Stimulated activated CD4-positive, alpha-beta T cell treated with anti-CD3 and anti-CD28 coated beads, Interleukin-1b, Interleukin-23, amount 100 ng/mL, for 24 hours (primary cell): ENCODE results near the gene OTOF.

Source experiments
- DNase-seq, 4 experiments: peaks; one replicate each; pipeline ENCODE4 v3.0.0-alpha.2; 2020; ENCODE audit warnings: low read depth in 4 of 4, low spot score in 1 of 4

OTOF gene

DNA sequence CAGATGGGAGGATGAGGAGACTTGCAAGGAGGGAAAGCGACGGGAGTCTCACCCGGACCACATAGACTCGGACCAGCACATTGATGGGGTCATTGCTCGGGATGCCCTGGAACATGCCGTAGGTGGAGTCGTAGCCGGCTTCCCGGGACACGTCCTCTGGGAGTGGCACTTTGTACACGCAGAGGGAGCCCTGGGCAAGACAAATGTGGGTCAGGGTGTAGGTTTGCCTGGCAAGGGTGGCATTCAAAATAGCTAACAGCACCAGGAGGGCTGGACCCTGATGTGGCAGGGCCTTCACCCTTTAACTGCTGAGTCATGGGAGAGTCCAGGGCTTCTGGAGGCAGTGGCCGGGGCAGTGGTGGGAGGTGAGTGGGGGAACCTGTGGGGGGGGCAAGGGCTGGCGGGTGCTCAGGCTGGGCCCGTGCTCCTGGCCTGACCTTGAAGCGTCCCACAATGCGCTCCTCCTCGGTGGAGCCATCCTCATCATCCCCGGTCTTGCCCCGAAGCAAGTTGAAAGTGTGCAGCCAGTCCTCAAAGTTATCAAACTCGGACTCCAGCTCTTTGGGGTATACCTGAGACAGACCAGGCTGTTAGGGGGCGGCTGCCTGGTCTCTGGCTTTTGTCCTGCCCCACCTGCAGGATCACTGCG, 11.1 kb downstream of the OTOF start:
- no peak for DNase-seq

DNA sequence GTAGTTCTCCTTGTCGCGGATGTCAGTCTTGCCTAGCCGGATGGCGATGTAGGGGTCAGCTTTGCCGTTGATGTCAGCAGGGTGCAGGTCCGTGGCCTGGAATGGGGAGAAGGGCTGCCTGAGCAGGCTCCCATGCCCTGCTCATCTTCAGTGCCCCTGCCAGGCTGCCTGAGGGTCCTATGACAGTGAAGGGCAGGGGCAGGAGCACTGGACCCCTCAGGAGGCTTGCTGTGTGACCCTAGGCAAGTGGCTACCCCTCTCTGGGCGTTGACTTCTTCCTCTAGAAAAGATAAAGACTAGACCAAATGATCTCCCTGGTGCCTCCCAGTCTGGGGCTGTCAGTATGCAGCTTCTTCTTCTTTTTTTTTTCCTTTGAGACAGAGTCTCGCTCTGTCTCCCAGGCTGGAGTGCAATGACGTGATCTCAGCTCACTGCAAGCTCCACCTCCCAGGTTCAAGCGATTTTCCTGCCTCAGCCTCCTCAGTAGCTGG, 11.9 kb downstream of the OTOF start:
- no peak for DNase-seq

DNA sequence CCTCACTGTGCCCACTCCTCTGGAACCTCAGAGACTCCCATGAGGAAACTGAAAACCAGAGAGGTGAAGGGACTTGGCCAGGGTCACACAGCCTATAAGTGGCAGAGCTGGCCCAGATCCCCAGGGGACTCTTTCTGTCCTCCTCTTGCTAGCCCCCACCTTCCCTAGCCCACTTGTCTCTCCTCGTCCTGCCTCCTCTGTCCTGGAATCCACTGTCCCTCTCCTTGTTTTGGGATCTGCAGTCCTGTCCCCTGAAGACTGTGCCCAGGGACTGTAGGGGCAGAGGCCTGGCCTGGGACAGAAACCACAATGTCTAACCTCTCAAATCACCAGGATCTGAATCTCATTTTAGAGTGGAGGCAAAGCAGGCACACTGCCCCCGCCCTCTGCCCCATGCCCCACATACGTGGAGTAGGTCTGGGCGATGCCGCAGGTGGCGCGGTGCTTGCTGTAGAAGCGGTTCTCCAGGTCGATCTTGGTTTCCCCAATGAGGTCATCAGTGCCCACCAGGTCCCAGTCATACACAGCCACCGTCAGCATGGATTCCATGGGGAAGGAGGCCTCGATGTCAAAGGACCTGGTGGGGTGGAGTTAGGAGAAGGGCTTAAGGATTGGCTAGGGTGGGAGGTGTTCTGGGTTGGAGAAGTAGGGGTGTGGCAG, 12.5 kb downstream of the OTOF start:
- DNase-seq, result no peak

DNA sequence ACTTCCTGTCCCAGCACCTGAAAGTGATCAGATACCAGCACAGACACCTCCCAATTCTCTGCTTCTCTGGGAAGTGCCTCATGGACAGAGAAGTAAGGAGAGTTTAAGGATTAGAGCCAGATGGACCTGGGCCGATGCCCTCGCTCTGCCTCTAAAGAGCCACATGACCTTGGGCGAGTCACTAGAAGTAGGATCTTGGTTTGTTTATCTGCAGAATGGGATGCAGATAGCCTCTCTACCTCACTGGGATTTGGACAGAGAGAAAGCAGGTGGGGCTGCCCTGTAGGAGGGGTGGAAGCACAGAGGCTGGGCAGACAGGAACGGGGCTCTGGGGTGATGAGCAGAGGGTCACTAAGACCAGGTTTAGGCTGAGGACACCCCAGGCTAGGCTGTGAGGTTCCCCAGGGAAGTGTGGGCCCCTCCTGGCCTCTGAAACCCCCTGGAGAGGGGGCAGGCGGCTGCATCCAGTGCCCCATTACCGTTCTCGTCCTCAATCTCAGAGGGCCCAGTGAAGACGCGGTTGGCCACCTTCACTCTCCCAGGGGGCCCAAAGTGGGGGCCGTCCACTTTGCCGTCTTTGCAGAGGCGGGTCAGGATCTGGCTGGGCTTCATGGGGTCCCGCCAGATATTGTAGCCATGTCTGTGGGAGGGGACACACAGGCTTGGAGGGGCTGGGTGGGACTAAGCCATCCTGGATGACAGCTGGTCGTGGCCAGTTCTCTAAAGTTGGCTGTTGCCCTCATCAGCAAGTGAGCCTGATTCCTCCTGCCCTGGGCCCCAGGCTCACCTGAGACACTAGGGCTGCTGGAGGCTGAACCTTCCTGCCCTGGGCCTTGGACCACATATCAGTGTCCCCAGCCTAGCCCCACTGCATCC, 13.3 kb downstream of the OTOF start:
- no peak for DNase-seq

DNA sequence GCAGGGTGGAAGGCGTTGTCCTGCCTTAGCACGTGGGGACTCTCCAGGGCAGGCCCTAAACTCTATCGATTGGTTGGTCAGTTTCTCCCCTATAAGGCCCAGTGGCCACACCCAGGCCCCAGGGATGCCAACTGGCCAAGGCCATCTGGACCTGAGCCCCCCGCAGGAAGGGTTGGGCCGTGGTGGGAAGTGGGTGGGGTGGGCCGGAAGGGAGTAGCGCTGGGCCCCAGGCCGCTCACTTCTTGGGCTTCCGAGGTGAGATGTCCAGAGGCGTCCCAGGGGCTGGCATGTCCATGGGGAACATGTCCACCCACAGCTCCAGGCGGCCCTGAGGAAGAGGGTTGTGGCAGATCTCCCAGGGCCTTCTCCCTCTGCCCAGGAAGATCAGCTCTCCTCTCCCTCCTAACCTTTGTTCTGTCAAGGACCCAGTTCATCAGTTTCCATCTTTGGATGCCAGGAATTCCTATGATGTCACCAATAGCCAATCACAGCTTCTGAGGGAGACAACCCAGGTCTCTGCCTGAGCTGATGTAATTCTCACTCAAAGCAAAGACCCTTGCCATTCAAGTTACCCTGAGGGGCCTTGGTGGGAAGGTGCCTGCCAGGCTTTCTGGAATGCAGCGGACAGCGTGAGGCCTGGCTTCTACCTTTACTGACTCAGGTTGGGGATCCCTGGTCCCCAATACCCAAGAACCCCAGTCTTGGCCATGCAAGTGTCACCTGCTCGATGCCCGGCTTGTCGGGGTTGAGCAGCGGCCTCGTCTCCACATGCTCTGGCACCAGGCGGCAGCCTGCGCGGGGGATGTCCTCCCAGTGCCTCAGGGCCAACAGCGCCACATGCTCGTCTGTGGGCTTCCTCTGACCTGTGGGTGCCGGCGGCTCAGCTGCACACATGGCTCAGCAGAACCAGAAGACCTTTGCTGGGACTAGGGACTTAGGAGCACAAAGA, 14.4 kb downstream of the OTOF start:
- DNase-seq, result no peak

DNA sequence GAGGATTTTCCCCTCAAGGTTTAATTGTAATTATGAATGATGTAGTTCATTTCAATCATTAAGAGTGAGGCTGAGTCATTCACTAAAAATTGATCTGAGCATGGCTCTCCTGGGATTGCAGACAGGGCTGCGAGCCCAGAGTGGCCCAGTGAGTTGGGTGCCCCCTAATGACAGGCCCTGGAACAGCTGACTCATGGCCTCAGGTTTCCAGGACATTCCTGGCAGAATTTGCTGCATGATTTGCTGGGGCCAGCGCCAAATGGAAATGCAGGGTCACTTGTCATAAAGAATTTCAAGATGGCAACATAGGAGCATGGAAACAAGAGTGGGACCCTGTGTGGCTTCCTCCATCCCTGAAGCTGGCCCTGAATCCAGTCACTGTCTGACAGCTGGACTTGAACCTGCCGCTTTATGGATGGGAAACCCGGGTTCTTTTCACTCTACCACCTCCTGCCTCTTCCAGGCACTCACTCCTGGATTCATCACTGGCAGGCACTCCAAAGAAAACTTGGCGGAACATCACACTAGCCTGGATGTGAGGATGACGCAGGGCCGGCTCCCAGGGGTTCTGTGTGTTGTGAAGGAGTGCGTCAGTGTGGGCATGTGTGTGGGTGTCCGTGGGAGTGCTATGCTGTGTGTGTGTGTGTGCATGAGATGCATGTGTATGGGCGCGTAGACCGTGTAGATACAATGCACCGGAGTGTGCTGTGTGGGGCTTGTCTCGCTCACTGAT, 15.2 kb downstream of the OTOF start:
- DNase-seq, result no peak

DNA sequence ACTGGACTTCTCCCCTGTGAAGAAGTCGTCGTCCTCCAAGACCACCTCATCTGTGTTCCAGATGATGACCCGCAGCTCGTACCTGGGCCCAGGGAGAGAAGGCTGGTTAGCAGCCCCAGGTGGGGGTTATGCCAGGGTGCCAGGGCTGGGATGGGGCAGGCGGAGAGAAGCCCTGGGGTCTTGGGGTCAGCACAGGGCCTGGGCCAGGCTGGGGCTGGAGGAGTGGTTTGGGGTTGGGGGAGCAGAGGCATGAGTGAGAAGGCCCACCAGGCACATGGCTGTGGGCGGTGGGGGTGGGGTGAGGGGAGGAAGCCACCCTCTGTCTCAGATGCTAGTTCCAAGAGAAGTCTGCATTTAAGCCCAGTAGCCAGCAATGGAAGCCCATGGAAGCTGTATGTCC, 15.8 kb downstream of the OTOF start:
- no peak for DNase-seq

DNA sequence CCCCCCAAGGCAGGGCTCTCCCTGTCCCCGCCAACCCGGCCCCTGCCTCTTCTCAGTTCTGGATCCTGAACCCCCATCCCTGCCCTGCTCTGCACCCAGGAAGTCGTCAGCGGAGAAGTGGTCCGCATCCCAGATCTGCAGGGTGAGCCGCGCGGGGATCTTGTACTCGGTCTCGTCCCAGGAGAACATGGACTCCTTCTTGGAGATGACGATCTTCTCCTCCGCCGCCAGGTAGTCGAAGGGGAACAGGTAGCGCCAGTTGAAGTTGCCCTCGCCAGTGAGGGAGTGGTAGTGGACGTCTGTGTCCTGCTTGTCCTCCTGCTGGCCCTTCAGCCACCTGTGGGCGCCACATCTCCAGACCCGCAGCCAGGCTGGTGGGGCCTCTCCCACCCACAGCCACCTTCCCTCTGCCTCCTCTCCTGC, 16.3 kb downstream of the OTOF start:
- DNase-seq, result no peak

DNA sequence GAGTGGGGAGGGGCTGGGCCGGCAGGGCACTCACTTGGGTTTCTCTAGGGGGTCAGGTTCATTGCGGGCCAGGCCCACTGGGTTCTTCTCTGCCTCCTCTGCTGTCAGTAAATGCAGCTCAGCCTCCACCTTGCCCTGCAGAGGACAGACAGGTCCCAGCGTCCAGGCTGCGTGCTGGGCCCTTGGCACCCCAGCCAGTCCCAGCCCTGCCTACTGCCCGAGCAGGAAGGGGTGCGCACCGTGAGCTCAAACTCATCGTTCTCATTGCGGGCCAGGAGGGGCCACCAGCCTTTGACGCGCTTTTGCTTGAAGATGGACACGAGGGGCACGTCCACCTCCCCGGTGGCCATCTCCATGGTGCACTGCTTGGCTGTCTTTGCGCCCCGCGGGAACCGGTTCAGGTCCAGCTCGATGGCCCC, 17.3 kb downstream of the OTOF start:
- no peak for DNase-seq

DNA sequence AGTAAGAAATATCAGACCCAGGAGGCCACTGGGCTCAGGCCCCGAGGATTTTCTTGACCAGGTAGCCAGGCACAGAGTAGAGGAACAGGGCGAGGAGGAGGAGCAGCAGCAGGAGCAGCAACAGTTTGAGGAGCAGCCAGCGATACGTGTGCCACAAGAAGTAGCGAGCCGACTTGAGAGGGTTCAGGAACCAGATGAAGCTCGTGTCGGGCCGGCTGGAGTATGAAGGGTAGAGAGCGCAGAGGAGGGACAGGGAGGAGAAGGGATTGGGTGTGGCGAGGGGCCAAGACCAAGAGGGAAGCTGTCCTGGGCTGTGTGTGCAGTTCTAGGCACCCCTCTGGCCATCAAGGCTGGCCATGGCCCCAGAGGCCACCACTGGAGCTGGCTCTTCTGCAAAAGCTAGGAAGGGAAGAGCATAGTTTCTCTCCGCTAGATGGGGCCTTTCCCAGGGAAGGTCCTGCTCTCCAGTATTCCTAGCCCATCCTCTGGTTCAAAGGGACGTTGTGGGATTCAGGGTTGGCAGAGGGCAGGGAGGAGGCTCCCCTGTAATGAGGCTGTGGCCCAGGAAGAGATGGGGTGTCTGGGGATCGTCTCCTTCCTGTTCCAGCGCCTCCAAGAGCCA, 17.8 kb downstream of the OTOF start:
- DNase-seq, result no peak

DNA sequence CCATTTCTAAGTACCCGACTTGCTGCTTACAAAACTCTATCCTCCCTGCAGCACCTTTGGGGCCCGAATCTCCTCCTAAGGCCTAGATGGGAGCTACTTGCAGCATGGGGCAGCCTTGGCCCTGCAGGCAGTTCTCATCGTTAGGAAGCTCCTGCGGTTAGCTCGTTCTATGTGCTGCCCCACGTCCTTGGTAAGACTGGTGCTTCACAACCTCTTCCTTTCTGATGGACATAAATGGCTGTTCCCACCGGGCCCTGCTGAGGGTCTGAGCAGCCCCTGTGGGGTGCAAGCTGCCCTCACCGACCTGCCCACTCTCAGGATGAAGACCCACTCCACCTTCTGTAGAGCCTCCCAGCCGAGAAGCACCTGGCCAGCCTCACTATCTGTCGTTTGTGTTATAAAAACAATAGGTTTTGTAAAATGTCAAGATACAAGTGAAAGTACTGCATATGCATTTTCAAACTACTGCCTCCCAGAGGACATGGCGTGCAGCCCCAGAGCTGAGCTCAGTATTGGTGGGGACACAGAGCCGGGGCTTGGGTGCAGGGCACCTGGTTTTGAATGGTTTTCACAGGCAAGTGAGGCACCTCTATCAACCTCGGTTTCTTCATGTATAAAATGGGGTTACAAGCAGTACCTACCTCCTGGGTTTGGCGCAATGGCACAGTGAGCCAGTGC, 19.4 kb downstream of the OTOF start:
- DNase-seq, result no peak

DNA sequence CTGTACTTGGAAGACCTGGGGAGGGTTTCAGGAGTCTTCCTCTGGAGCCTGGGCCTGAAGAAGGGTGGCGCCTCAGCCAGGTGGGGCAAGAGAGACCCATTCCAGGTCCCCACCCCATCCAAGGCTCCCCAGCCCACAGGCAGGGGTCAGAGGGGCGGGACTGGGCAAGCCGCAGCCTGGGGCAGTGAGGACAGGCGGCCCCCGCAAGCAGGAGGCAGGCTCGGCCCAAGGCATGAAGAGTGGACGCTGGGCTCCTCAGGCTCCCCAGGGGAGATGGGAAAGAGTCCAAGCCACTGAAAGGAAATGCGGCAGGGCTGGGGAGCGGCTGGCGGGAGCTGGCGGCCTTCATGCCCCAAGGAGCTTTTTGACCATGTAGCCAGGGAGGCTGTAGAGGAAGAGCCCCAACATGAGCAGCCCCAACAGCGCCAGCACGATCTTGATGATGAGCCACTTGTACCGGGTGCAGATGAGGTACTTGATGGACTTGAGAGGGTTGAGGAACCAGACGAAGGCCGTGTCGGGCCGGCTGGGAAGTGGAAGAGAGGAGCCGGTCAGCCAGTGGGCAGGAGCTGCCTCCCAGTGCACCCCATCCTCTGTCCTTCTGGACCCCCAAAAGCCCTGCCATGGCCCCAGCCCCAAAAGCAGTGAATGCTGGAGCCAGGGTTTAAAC, 20.1 kb downstream of the OTOF start:
- no peak for DNase-seq

DNA sequence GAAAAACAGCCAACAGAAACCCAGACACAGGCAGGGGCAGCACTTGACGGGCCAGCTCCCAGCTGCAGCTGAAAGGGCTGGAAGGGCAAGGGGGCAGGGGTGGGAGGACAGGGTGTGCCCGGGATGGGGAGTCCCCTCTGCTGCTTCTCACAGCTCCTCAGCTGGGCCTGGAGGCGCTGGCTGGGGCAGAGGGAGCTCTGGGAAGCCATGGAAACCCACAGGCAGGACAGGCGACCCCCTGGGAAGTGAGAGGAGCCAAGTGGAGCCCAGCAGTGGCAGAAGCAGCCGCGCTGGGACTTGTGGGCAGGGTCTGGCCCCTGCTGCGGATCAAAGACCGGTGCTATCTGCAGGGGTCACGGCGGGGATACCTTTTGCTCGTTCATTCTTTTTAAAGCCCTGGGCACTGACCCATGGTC, 20.7 kb downstream of the OTOF start:
- DNase-seq, result no peak

DNA sequence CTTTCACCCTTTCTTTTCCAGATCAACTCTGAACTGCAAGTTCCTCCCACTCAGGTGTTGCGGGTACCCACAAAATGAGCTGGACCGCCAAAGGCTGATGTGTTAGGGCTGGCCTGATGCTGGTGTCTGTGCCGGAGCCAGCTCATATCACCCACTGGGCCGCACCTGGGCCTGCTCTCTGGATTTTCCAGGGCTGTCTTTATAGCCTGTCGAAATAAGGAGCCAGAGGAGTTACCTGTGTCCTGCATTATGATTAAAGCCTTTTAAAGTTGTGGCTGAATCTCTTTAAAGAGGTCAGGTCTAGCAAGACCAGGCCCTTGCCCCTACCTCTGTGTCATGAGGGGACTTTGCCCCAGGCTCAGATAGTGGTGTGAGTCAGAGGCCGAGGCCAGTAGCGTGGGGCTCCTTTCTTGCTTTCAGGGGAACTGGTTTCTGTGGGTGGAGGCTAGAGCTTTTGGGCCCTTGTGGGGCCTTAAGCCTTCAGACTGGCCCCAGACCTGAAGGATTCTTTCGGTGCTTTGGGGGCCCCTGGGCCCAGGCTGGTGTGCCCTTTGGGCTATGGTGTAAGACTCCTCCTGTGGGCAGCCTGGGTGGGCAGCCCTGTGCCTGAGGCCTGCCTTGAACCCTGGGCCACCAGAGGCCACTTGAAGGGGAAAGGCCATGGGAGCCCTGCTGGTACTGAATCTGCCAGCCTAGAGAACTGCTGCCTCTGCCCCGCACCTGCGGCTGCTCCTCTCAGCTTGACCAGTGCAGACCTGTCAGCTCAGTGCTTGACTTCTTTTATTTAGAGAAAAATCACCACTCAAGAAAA, 21.3 kb downstream of the OTOF start:
- no peak for DNase-seq

DNA sequence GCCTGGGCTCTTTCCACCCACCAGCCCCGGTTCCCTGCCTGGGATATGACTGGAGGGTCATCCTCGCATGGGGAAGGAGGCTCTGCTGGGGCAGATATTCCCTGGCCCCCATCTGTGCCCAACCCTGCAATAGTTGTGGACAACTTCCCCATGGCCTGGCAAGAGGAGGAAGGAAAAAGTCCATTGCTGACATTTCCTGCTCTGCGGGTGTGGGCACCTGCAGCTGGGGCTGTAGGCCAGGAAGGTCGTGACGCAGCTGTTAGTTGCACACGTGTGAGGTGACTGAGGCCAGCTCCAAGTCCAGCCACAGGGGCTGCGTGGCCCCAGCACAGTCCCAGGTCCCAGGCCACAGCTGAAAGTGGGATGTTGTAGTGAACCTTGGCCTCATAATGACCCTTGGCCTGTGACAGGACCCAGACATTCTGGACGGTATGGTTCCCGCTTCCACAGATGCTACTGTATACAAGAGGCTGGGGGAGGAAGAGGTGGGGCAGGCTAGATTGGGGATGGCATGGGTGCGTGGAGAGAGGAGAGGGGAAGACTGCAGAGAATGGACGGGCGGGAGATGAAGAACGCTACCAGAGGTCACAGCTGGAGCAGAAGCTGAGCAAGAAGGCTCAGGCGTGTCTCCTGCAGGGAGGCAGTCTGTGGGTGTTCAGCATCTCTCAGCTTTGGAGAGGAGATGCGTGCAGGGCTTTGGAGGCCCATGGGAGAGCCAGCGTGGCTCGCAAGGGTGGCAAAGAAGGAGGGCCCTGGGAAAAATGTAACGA, 22.1 kb downstream of the OTOF start:
- DNase-seq, result no peak

DNA sequence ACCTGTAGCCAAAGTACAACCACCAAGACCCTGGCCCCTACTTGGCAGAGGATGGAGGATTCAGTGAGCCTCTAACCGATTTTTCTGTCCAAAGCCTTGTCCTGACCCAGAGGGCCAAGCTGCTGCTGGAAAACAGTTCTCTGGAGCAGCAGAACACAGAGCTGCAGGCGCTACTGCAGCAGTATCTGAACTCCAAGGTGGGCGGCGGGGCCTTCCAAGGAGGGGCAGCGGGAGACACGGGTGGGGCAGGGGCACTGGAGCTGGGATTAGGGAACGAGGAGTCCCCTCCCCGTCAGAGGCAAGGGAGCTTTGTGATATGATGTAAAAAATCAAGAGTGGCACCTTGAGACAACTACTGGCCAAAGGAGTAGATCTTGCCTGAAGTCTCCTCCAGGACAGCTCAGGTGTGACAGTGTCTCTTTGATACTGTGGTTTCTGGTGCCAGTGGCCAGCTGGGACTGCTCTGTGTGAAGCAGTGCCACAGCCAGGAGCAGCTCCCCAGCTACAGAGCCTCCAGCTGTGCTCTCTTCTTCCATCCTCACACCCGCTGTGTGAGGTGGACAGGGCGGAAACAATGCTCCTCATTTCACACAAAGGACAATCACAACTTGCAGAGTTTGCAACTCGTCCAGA, 22.8 kb downstream of the OTOF start:
- no peak for DNase-seq
